Measurements from ENCODE around the gene RUBCN.
"Not testable (repeated sequence)": the region's sequence is repeated elsewhere in the genome, so short reads cannot be mapped to it uniquely, and the experiment has no call there.

- not testable (repeated sequence) for TF ChIP-seq CTCF, POLR2A (IDR thresholded peaks at IDR 0.05)
Measured at GRCh38 chr3:197654090-197654997, 82.4 kb downstream of the RUBCN start.
